HG03354 (cell line): ENCODE measurements around the gene SULT6B1.
"Not testable (repeated sequence)": the region's sequence is repeated elsewhere in the genome, so short reads cannot be mapped to it uniquely, and the experiment has no call there.

Experiments
- ATAC-seq: cut with Tn5 transposase; IDR thresholded peaks from one replicate; pipeline ENCODE4 v1.9.1; 2021; ENCODE audit warnings: mild to moderate bottlenecking; ENCODE audit not compliant: unreplicated experiment, poor library complexity, severe bottlenecking

SULT6B1 gene

GRCh38 chr2:37196320-37197195, 8.1 kb upstream of the SULT6B1 start, which contains the start of gene CEBPZOS:
CEBPZOS (plus strand) TSS chr2:37196496; CDS start chr2:37199705, 3,209 bp downstream.
- peak; percentile 83 for ATAC-seq

DNA sequence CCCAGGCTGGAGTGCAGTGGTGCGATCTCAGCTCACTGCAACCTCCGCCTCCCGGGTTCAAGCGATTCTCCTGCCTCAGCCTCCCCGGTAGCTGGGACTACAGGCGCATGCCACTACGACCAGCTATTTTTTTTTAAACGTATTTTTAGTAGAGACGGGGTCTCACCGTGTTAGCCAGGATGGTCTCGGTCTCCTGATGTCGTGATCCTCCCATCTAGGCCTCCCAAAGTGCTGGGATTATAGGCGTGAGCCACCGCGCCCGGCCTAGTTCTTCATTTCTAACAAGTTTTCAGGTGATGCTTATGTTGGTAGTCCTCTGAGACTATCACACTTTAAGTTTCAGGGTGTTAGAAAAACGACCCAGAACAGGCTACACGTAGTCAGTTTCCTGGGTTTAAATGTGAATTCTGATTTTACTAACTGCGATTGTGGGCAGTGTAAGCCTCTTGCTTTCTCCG, 7.4 kb upstream of the SULT6B1 start:
- ATAC-seq: not testable (repeated sequence)

- ATAC-seq: no peak
These were observed 4.1 kb upstream of the SULT6B1 start for GRCh38 chr2:37192551-37192950.

GRCh38 chr2:37191747-37192146, 3.3 kb upstream of the SULT6B1 start:
- ATAC-seq: no peak

DNA sequence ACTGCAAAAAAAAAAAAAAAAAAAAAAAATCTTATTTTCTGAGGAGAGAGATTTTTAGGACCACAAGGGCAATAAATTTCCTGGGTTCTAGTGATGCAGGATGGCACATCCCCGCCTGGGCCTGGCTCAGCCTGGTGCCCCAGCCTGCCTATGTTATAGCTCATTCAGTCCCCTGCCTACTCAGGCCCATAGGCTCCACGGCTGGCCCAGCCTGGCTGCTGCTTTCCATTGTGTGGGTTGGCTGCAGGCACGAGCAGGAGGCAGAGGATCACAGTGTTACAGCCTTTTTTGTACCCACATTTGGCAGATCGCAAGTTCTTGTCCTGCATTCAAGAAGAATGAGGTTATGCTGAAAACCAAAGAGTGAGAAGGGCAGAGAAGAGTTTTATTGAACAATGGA, 2.8 kb upstream of the SULT6B1 start:
- no peak for ATAC-seq

GRCh38 chr2:37190290-37190689, 1.8 kb upstream of the SULT6B1 start:
- no peak for ATAC-seq

DNA sequence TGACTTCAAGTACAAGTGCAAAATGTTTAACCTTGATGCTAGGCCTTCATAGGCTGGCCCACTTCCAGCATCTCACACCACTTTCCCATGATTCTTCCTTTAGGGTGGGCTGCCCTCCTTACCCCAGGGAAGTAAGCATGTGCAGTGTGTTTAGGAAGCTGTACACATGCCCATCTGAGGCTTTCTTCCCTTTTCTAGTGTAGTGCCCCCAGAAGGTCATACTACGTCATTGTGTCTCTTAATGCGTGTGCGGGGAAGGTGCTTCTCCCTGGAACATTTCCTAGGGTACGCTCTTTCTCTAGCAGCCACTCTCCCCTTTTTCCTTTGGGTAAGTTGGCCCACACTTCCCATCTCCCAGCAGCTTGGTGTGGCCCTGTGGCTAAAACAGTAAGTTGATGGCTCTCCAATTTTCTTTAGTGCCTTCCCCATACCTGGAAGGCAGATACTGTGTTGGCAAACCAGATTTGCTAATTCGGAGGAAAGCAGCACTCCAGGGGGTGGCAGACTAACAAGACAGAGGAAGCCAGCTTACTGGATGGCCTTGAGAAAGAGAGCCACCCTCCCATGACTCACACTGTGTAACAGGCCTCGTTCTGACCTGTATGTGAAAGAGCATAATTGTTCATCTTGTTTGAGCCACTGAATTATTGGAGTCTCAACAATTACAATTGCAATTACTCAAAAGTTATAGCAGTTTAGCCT, 1.1 kb upstream of the SULT6B1 start:
- ATAC-seq: no peak

DNA sequence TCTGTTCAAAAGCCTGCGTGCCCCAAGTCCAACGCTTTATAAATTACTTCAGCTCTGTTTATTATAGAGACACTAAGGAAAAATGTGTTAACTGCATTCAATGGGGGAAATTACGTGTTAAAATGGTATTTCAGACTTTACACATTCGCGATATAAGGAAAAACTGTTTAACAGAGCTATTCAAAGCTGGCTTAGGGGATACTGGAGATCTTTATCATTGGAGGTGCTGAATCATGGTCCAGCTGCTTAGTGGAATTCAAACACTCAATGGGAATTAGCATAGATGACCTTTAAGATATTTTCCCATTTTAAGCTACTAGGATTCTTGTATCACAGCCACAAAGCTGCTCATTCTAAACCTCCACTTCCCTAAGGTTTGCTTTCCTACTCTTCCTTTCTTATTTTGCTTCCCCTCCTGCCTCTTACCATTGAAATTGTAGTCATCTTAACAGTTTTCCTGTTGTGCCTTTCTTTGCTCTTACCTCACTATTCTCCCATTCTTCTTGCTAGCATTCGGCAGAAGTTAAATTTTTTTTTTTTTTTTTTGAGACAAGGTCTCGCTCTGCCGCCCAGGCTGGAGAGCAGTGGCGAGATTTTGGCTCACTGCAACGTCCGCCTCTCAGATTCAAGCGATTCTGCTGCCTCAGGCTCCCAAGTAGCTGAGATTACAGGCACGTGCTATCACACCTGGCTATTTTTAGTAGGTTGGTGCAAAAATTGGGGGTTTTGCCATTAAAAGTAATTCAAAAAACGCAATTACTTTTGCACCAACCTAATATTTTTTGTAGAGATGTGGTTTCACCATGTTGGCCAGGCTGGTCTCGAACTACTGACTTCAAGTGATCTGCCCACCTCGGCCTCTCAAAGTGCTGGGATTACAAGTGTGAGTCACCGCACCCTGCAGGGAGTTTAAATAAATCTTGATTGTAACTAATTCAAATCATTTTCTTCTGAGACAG, 6.5 kb downstream of the SULT6B1 start:
- no peak for ATAC-seq

DNA sequence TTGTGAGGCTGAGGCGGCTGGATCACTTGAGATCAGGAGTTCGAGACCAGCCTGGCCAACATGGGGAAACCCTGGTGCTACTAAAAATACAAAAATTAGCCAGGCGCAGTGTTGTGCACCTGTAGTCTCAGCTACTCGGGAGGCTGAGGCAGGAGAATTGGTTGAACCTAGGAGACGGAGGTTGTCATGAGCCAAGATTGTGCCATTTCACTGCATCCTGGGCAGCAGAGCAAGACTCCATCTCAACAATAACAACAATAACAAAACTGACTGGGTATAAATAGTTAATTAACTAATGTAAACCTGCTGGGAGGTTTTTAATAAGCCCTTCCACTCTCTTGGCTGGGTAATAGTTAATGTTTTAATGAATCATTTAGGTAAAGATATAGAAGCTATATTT, 7.8 kb downstream of the SULT6B1 start:
- ATAC-seq: no peak

- ATAC-seq: no peak
These were observed 8.3 kb downstream of the SULT6B1 start for GRCh38 chr2:37180006-37180639.

GRCh38 chr2:37173741-37174140, 14.7 kb downstream of the SULT6B1 start:
- ATAC-seq: no peak

DNA sequence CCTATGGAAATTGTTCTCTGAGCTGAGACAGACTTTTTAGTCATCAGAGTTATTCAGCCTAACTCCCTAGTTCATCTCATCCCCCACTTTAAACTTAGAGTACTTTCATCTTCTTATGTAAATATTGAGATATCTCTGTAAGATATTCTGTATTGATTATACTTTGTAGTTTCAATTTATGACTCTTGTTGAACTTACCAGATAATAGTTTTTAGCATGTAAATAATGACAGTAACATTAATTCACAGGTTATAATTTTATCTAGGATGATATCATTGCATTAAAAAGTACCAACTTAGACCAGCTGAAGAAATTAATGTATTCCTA, 16.9 kb downstream of the SULT6B1 start:
- no peak for ATAC-seq

GRCh38 chr2:37168217-37168981, 20.1 kb downstream of the SULT6B1 start:
- ATAC-seq: no peak

- no peak for ATAC-seq
These were observed 20.8 kb downstream of the SULT6B1 start for GRCh38 chr2:37167636-37168180.

DNA sequence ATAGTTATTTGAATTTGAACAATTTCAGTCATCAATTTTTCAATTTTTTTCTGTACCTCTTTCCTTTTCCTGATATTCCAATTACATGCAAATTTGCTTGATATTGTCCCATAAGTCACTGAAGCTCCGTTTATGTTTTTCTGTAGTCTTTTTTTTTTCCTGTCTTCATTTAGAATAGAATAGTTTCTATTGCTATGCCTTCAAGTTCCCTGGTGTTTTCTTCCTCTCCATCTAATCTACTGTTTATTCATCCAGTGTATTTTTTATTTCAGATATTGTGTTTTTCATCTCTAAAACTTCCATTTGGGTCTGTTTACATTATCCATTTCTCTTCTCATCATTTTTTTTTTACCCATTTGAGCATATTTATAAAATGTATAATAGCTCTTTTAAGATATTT, 23.7 kb downstream of the SULT6B1 start:
- no peak for ATAC-seq

GRCh38 chr2:37156857-37157714, 31.4 kb downstream of the SULT6B1 start, which contains the start of gene EIF2AK2:
EIF2AK2 (minus strand) TSS chr2:37156980; CDS start chr2:37147806, 9,174 bp downstream.
- ATAC-seq: peak; percentile 93

DNA sequence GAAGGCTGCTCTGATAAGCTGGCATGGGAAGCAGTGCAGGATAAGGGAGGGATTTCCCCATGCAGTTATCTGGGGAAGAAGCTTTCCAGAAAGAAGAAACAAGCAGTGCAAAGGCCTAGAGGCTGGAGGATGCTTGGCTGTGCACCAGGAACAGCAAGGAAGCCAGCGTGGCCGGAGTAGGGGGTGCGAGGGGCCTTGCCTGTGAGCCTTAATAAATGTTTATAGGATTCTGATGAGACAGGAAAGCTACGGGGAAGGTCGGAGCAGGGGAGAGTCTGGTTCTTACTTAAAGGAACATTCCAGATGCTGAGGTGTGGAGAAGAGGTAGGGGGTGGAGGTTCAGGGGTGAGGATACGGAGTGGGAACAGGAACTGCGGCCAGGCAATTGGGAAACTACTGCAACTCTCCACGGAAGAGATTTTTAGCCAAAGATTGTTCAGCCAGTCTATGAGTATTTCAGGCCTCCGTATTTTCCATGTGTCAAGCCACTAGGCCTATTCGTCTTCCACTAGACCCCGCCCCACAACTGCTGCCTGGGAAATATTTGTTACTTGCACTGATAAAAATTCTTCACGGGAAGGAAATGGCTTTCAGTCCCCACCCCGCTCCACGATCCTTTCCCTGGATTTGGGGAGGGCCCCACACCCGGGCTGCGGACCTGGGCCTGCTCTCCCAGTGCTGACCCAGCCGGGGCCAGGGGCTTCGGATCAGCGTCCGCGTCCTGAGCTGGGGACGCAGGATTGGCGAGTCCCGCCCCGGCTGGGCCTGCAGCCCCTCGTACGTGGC, 32.2 kb downstream of the SULT6B1 start:
- peak; percentile 36 for ATAC-seq
